ENCODE measurements around the gene NCKAP5. TPM values are rescaled to one million over a fixed set of nuclear protein-coding genes. Genes with fewer than 3 reads are reported as not detected.

NCKAP5 gene
- polyA plus RNA-seq, 1 experiment = 16.6 TPM

DNA sequence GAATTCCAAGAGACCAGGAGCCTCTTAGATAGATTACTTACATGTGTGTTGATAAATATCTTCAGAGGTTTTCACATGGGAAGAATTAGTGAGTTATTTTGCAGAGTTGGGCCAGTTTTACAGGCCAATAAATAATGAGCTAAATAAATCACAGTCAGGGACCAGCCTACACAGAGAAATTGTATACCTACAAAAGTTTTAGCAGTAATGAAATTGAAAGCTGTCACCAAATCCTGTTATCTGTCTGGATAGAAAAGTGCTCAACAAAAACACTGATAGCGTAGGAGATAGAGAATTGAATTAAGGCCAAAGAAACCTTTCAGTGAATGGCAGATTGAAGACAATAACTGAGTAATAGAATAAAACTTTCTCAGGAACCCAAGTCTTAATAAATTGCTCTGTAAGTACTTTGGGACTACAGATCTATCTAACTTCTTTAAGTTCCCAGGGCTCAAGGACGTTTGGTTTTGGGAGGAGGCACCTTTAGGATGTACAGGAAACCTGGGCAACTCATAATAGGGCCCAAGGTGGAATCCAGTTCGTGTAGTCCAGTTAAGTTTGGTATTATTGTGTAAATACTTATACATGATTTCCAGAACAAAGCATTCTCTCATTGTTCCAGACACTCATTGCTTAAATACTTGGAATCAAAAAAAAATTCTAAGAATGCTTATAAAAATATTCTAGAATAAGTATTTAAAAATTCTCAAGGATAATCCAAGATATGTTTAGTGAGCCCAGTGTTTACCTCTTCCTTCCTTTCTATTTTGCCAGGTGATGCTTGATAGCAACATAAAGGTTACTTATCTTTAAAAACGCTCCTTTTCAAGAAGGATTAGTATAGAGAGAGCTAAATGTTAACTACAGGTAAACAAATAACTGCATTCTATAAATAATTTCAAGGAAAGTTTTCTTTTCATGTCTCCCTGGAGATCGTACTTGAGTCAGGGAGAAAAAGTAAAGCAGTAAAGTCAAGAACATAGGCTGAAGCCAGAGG is 134.5 kb downstream of the NCKAP5 start:
- ChIA-PET CTCF (interaction anchor here (0.9 kb wide), 1 partner anchor 410 kb away, joined by 4 read pairs; no protein-coding TSS in a partner anchor), POLR2A (no interaction called here)
- H3K4me3 ChIP-seq (ENCODE audit: low read depth, low read length) = no peak overlapping the region
- no peak for DNase-seq (ENCODE audit: low read depth, low spot score)
- no peaks in the 10 kb centered on the region for H3K9me3 ChIP-seq (ENCODE audit: control insufficient read depth, insufficient read depth, low read length)
- H3K27me3 ChIP-seq (ENCODE audit: control insufficient read depth, insufficient read depth, low read length) = no peaks in the 10 kb centered on the region
- TF ChIP-seq, protein P1, sequence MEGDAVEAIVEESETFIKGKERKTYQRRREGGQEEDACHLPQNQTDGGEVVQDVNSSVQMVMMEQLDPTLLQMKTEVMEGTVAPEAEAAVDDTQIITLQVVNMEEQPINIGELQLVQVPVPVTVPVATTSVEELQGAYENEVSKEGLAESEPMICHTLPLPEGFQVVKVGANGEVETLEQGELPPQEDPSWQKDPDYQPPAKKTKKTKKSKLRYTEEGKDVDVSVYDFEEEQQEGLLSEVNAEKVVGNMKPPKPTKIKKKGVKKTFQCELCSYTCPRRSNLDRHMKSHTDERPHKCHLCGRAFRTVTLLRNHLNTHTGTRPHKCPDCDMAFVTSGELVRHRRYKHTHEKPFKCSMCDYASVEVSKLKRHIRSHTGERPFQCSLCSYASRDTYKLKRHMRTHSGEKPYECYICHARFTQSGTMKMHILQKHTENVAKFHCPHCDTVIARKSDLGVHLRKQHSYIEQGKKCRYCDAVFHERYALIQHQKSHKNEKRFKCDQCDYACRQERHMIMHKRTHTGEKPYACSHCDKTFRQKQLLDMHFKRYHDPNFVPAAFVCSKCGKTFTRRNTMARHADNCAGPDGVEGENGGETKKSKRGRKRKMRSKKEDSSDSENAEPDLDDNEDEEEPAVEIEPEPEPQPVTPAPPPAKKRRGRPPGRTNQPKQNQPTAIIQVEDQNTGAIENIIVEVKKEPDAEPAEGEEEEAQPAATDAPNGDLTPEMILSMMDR (IDR thresholded peaks at IDR 0.05; ENCODE audit: low read depth, low read length) = no peak
- no peak overlapping the region for H3K27ac ChIP-seq (ENCODE audit: low read depth, low read length)

DNA sequence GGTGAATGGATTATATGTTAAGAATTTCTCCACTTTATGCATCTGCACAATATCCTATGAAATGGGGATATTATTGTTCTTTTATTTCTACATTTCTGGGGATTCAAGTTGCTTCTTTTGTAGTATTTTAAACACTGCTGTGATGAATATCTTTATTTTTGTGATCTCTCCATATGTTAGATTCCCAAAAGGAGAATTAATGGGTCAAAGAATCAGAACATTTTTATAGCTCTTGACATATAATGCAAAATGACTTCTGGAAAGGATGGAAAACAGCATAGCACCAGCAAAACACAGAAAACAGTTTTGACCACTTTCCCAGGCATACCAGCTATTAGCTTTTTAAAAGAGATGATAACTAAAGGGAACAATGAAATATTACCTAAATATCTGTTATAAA is 135.5 kb downstream of the NCKAP5 start:
- no peak for DNase-seq (ENCODE audit: low read depth, low spot score)
- CTCF ChIA-PET = interaction anchor here (0.7 to 0.9 kb wide), 2 partner anchors 347 to 411 kb away, joined by 4 read pairs; no protein-coding TSS in a partner anchor
- TF ChIP-seq, protein P1 (IDR thresholded peaks at IDR 0.05; ENCODE audit: low read depth, low read length) = no peak
- H3K4me3 ChIP-seq (ENCODE audit: low read depth, low read length) = no peak overlapping the region
- no peak overlapping the region for H3K27ac ChIP-seq (ENCODE audit: low read depth, low read length)
- H3K9me3 ChIP-seq (ENCODE audit: control insufficient read depth, insufficient read depth, low read length) = no peaks in the 10 kb centered on the region
- H3K27me3 ChIP-seq (ENCODE audit: control insufficient read depth, insufficient read depth, low read length) = no peaks in the 10 kb centered on the region
- POLR2A ChIA-PET = no interaction called here

DNA sequence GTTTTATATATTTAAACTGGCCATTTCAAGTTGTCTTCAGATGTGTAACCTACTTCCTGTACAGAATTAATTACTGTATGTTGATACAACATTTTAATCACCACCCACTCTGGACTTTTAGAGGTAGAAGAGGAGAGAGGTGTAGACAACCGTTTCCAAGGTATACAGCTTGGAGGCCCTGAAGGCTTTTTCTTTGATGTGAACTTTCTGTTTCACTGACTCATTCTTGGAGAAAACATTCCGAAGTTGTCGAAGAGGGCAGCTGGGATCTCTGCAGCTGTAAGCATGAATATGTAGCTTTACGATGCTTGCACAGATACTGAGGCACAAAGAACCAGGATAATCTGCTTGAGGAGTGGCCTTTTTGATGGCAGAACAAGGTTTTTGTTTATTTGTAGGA is 137.0 kb downstream of the NCKAP5 start:
- CTCF ChIA-PET = no interaction called here
- no peak for DNase-seq (ENCODE audit: low read depth, low spot score)
- POLR2A ChIA-PET = interaction anchor here (0.7 kb wide), 1 partner anchor 232 kb away, joined by 3 read pairs; no protein-coding TSS in a partner anchor

DNA sequence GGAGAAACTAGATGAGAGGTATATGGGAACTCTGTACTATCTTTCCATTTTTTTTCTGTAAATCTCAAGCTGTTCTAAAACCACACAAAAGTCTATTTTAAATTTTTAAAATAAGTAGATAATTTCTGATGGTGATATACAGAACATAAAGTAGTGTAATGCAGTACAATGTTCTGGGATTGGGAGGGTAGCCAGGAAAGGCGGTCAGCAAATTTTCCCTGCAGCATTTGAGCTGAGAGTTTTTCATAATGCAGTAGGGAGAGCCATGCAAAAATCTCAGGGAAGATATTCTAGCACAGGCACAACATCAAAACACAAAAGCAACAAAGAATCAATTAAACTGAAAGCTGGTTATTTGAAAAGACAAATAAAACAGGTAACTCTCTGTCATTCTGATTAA is 141.5 kb downstream of the NCKAP5 start:
- Histone ChIP-seq H3K27ac (ENCODE audit: low read depth, low read length) (no peak overlapping the region), H3K27me3 (ENCODE audit: control insufficient read depth, insufficient read depth, low read length) (no peaks in the 10 kb centered on the region), H3K4me3 (ENCODE audit: low read depth, low read length) (no peak overlapping the region), H3K9me3 (ENCODE audit: control insufficient read depth, insufficient read depth, low read length) (no peaks in the 10 kb centered on the region)
- ChIA-PET POLR2A (no interaction called here), CTCF (no interaction called here)
- no peak for DNase-seq (ENCODE audit: low read depth, low spot score)
- TF ChIP-seq, protein P1 (IDR thresholded peaks at IDR 0.05; ENCODE audit: low read depth, low read length) = no peak

More for the DNA sequence above, 137.0 kb downstream of the NCKAP5 start:
- no peaks in the 10 kb centered on the region for H3K27me3 ChIP-seq (ENCODE audit: control insufficient read depth, insufficient read depth, low read length)
- TF ChIP-seq, protein P1 (IDR thresholded peaks at IDR 0.05; ENCODE audit: low read depth, low read length) = no peak
- no peak overlapping the region for H3K27ac ChIP-seq (ENCODE audit: low read depth, low read length)
- H3K9me3 ChIP-seq (ENCODE audit: control insufficient read depth, insufficient read depth, low read length) = no peaks in the 10 kb centered on the region
- H3K4me3 ChIP-seq (ENCODE audit: low read depth, low read length) = no peak overlapping the region

DNA sequence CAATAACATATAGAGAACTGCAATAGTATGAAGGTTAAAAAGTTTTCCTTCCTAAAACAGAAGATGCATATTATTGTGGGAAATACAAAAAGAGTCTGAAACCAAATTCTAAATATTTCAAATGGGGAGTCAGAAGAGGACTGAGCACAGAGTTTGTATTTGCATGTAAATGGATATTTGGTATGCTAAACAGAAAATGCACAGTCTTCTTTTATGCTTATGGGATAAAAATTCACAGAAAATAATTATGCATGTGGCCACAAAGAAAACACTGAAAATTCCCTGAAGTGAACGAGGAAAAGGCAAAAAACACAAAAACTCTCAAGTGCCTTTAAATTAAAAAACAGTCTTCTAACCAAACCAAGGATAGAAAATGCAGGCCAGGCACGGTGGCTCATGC is 142.7 kb downstream of the NCKAP5 start:
- POLR2A ChIA-PET = no interaction called here
- H3K27ac ChIP-seq (ENCODE audit: low read depth, low read length) = no peak overlapping the region
- no peaks in the 10 kb centered on the region for H3K9me3 ChIP-seq (ENCODE audit: control insufficient read depth, insufficient read depth, low read length)
- TF ChIP-seq, protein P1 (IDR thresholded peaks at IDR 0.05; ENCODE audit: low read depth, low read length) = no peak
- H3K27me3 ChIP-seq (ENCODE audit: control insufficient read depth, insufficient read depth, low read length) = no peaks in the 10 kb centered on the region
- CTCF ChIA-PET = no interaction called here
- DNase-seq (ENCODE audit: low read depth, low spot score) = no peak
- H3K4me3 ChIP-seq (ENCODE audit: low read depth, low read length) = no peak overlapping the region

All from AG04450 (cell line).